K562 (cell line): ENCODE data around the gene FAM83F. TPM values are rescaled to one million over a fixed set of nuclear protein-coding genes. Genes with fewer than 3 reads are reported as not detected.

Source experiments
- ARID2 ChIP-seq: fragments of 450-650 bp; IDR thresholded peaks from 2 replicates; pipeline ENCODE4 v1.6.1; 2017; ENCODE audit warnings: antibody characterized with exemption, mild to moderate bottlenecking
- DMBX1 ChIP-seq: fragments of 250-450 bp; sonication (Bioruptor Pico); IDR thresholded peaks from 2 replicates; pipeline ENCODE4 v1.8.0; 2022; ENCODE audit warnings: inconsistent platforms, mild to moderate bottlenecking, moderate library complexity, borderline replicate concordance
- ESRRB ChIP-seq: fragments of 250-450 bp; sonication (Bioruptor Pico); IDR thresholded peaks from 2 replicates; pipeline ENCODE4 v1.5.0; 2020; ENCODE audit warnings: mild to moderate bottlenecking, moderate library complexity, borderline replicate concordance
- FOXK2 ChIP-seq, 2 experiments: fragments of 450-650 bp; IDR thresholded peaks in 1 of 2; conservative IDR thresholded peaks in 1 of 2; 2 replicates each; pipeline ENCODE4 v1.6.1; 2016; ENCODE audit warnings: low read depth in 2 of 2, mild to moderate bottlenecking in 1 of 2
- FOXP1 ChIP-seq: sonication (generic); formaldehyde crosslinking; IDR thresholded peaks from 2 replicates; pipeline ENCODE4 v1.8.0; 2022; ENCODE audit warnings: mild to moderate bottlenecking, missing genetic modification reagents
- HNRNPLL ChIP-seq: fragments of 200-400 bp; formaldehyde crosslinking; IDR thresholded peaks from 2 replicates; pipeline ENCODE4 v1.6.1; 2017; ENCODE audit warnings: low read length, low read depth, mild to moderate bottlenecking; ENCODE audit not compliant: poor library complexity, severe bottlenecking
- ILK ChIP-seq: fragments of 450-650 bp; IDR thresholded peaks from 2 replicates; pipeline ENCODE4 v1.6.1; 2016; ENCODE audit warnings: missing genetic modification characterization, low read depth, mild to moderate bottlenecking, missing compliant biosample characterization, moderate library complexity, borderline replicate concordance
- MAFK ChIP-seq: IDR thresholded peaks from 2 replicates; pipeline ENCODE4 v1.6.1; 2011; ENCODE audit warnings: low read length, improper control_type of control experiment
- NCOR1 ChIP-seq: fragments of 450-650 bp; IDR thresholded peaks from 2 replicates; pipeline ENCODE4 v1.6.1; 2016; ENCODE audit warnings: mild to moderate bottlenecking, moderate library complexity
- NONO ChIP-seq, 2 experiments: fragments of 200-400 bp in 1 of 2; fragments of 450-650 bp in 1 of 2; formaldehyde crosslinking in 1 of 2; IDR thresholded peaks; 2 replicates each; pipeline ENCODE4 v1.6.1; 2017; ENCODE audit warnings: low read depth in 2 of 2, mild to moderate bottlenecking in 2 of 2, moderate library complexity in 2 of 2, low read length in 1 of 2
- PCBP1 ChIP-seq: fragments of 200-400 bp; formaldehyde crosslinking; IDR thresholded peaks from 2 replicates; pipeline ENCODE4 v1.6.1; 2018; ENCODE audit warnings: mild to moderate bottlenecking, low read depth, low read length; ENCODE audit not compliant: poor library complexity, severe bottlenecking
- PML ChIP-seq: IDR thresholded peaks from 2 replicates; pipeline ENCODE4 v1.6.1; 2012; ENCODE audit warnings: low read length, inconsistent platforms
- PPARD ChIP-seq: fragments of 250-450 bp; sonication (Bioruptor Pico); IDR thresholded peaks from 2 replicates; pipeline ENCODE4 v1.8.0; 2022; ENCODE audit warnings: inconsistent platforms, mild to moderate bottlenecking, moderate library complexity
- SAP30 ChIP-seq: fragments of 200-600 bp; sonication (generic); IDR thresholded peaks from 2 replicates; pipeline ENCODE4 v1.6.1; 2012; ENCODE audit warnings: borderline replicate concordance, low read depth, mild to moderate bottlenecking, moderate library complexity, low read length, control low read depth, inconsistent platforms; ENCODE audit not compliant: insufficient read depth, poor library complexity, severe bottlenecking
- TRIM24 ChIP-seq, 2 experiments: fragments of 450-650 bp; IDR thresholded peaks; 2 replicates each; pipeline ENCODE4 v1.6.1; 2016
- USF2 ChIP-seq: sonication (generic); formaldehyde crosslinking; IDR thresholded peaks from 2 replicates; pipeline ENCODE4 v1.5.0; 2020; ENCODE audit warnings: missing genetic modification reagents
- ZBED1 ChIP-seq: IDR thresholded peaks from 2 replicates; pipeline ENCODE4 v1.6.1; 2014
- ZC3H8 ChIP-seq: fragments of 450-650 bp; IDR thresholded peaks from 2 replicates; pipeline ENCODE4 v1.6.1; 2017
- ZNF586 ChIP-seq: fragments of 450-650 bp; formaldehyde crosslinking; conservative IDR thresholded peaks from 2 replicates; pipeline ENCODE4 v1.4.0; 2020; ENCODE audit warnings: mild to moderate bottlenecking, moderate library complexity
- polyA plus RNA-seq, 8 experiments: library from polyadenylated mRNA; depleted of rRNA in 4 of 8; stranded (reverse) in 5 of 8; unstranded in 3 of 8; fragments of >200 nt; fragmentation: Nextera tagmentation in 2 of 8; fragmentation: Illumina TruSeq in 1 of 8; extraction: Ambion mirVana in 2 of 8; extraction: Trizol in 1 of 8; gene quantifications; 2 replicates each; pipeline versions ENCODE4 v1.2.1 to v1.2.3, GENCODE V29; 2011 to 2014; ENCODE audit warnings: inconsistent platforms in 1 of 8, missing spikeins in 1 of 8
- total RNA-seq, 7 experiments: library from RNA; depleted of rRNA in 6 of 7; stranded (reverse); fragments of >200 nt in 6 of 7; fragmentation: Illumina TruSeq in 2 of 7; extraction: Trizol in 2 of 7; gene quantifications; 2 replicates each; pipeline versions ENCODE4 v1.2.1 to v1.2.3, GENCODE V29; 2011 to 2021; ENCODE audit warnings: low replicate concordance in 1 of 7
- TF ChIP-seq, protein P1 (sequence below): sonication (generic); formaldehyde crosslinking; IDR thresholded peaks from 2 replicates; pipeline ENCODE4 v1.4.0; 2020; ENCODE audit warnings: mild to moderate bottlenecking, missing genetic modification reagents
- TF ChIP-seq, protein P2 (sequence below): fragments of 250-450 bp; sonication (Bioruptor Pico); IDR thresholded peaks from 2 replicates; pipeline ENCODE4 v1.5.0; 2021
- TF ChIP-seq, protein P3 (sequence below): fragments of 450-650 bp; IDR thresholded peaks from 2 replicates; pipeline ENCODE4 v1.6.1; 2018; ENCODE audit warnings: mild to moderate bottlenecking, low read depth; ENCODE audit not compliant: partially characterized antibody

Gene FAM83F
- total and polyA plus RNA-seq, 9 of the 15 experiments (the other 6 are each of a cell fraction or from before 2014, with no cell fraction given) = under 0.01 to 0.13 (median 0.04) TPM; not detected in 1

GRCh38 chr22:39960791-39961746, 33.7 kb upstream of the FAM83F start (continued):
- TF ChIP-seq, protein P1, sequence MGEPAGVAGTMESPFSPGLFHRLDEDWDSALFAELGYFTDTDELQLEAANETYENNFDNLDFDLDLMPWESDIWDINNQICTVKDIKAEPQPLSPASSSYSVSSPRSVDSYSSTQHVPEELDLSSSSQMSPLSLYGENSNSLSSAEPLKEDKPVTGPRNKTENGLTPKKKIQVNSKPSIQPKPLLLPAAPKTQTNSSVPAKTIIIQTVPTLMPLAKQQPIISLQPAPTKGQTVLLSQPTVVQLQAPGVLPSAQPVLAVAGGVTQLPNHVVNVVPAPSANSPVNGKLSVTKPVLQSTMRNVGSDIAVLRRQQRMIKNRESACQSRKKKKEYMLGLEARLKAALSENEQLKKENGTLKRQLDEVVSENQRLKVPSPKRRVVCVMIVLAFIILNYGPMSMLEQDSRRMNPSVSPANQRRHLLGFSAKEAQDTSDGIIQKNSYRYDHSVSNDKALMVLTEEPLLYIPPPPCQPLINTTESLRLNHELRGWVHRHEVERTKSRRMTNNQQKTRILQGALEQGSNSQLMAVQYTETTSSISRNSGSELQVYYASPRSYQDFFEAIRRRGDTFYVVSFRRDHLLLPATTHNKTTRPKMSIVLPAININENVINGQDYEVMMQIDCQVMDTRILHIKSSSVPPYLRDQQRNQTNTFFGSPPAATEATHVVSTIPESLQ (CRISPR knock-in tag) = no peak
- TF ChIP-seq MAFK (peak; percentile 67; the same call in 1 of the 2 replicates), PCBP1 (no peak), PML (peak; percentile 50; the same call in 1 of the 2 replicates), NCOR1 (peak; percentile 83), HNRNPLL (peak; percentile 37), PPARD (CRISPR knock-in tag) (no peak), TRIM24 (IDR thresholded peaks at IDR 0.05) (peak; percentile 42 to 69; a peak in 3 of 4 replicates), FOXK2 (conservative IDR thresholded peaks at IDR 0.05 in 1 of 2, IDR thresholded peaks at IDR 0.05 in 1 of 2; ENCODE audit: low read depth in 2 of 2) (0 out of 4 replicates have a peak, but pooled peaks of 1 of the 2 experiments have one; percentile 32), DMBX1 (CRISPR knock-in tag) (no peak), USF2 (no peak), ZNF586 (CRISPR knock-in tag) (no peak), ILK (no peak), ESRRB (CRISPR knock-in tag) (no peak), ZBED1 (no peak), NONO (IDR thresholded peaks at IDR 0.05; ENCODE audit: low read depth in 2 of 2, low read length in 1 of 2) (no peak), FOXP1 (CRISPR knock-in tag) (no peak), SAP30 (no peak), ZC3H8 (no peak), ARID2 (no peak)
- TF ChIP-seq, protein P2, sequence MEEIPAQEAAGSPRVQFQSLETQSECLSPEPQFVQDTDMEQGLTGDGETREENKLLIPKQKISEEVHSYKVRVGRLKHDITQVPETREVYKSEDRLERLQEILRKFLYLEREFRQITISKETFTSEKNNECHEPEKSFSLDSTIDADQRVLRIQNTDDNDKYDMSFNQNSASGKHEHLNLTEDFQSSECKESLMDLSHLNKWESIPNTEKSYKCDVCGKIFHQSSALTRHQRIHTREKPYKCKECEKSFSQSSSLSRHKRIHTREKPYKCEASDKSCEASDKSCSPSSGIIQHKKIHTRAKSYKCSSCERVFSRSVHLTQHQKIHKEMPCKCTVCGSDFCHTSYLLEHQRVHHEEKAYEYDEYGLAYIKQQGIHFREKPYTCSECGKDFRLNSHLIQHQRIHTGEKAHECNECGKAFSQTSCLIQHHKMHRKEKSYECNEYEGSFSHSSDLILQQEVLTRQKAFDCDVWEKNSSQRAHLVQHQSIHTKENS (CRISPR knock-in tag) = no peak
- TF ChIP-seq, protein P3, sequence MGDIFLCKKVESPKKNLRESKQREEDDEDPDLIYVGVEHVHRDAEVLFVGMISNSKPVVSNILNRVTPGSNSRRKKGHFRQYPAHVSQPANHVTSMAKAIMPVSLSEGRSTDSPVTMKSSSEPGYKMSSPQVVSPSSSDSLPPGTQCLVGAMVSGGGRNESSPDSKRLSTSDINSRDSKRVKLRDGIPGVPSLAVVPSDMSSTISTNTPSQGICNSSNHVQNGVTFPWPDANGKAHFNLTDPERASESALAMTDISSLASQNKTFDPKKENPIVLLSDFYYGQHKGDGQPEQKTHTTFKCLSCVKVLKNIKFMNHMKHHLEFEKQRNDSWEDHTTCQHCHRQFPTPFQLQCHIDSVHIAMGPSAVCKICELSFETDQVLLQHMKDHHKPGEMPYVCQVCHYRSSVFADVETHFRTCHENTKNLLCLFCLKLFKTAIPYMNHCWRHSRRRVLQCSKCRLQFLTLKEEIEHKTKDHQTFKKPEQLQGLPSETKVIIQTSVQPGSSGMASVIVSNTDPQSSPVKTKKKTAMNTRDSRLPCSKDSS = no peak
